HG02678 (cell line): ENCODE data around the gene QARS1.

ENCODE experiments used
- ATAC-seq: cut with Tn5 transposase; IDR thresholded peaks from one replicate; pipeline ENCODE4 v1.9.1; 2021; ENCODE audit warnings: mild to moderate bottlenecking, moderate library complexity; ENCODE audit not compliant: unreplicated experiment

QARS1 gene

DNA sequence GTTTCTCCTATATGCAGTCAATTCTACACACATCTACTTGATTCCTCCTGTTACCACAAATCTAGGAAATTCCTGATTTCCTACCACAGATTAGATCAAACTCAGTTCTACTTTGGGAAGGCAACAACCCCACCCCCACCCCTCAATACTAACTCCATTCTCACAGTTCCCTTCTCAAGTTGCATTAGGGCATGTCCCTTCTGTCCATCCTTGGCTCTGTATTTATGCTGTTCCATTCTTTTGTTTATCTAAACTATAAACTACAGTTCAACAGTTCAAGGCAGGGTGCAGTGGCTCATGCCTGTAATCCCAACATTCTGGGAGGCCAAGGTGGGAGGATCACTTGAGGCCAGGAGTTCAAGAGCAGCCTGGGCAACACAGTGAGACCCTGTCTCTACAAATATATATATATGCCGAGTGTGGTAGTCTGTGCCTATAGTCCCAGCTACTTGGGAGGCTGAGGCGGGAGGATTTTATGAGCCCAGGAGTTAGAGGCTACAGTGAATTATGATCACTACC, 50.2 kb downstream of the QARS1 start:
- no peak for ATAC-seq

DNA sequence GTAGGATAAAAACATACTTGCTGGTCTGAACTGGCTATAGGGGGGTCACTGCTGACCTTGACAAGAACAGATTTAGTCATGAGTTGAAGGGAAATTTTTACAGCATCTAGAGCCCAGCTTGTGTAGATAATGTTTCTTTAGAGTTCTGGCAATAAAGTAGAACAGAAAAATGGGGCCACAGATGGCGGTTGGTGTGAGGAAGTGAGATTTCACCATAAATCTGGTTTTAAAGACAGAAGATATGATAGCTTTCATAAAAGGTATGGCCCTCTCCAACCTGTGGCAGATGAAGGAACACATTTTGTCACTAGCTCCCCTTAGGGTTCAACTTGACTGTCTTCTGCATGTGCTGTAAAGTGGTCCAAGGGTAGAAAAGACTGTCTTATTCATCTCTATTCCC, 51.0 kb downstream of the QARS1 start:
- no peak for ATAC-seq
